Measurements from ENCODE around the gene GYG2. TPM values are rescaled to one million over a fixed set of nuclear protein-coding genes. Genes with fewer than 3 reads are reported as not detected.

The GYG2 gene
- polyA plus RNA-seq, 1 donor from 2014 or later = 6.3 TPM

GRCh38 chrX:2903366-2903765, 74.6 kb downstream of the GYG2 start:
- H3K9ac ChIP-seq (ENCODE audit: low read length) = no peak overlapping the region
- H3F3A ChIP-seq (ENCODE audit: insufficient read depth, low read length, poor library complexity, severe bottlenecking) = no peaks in the 10 kb centered on the region
- H3K4me3 ChIP-seq (ENCODE audit: low read length) = no peak overlapping the region
- no peaks in the 10 kb centered on the region for H3K36me3 ChIP-seq (ENCODE audit: insufficient read depth, low read length)
- H3K9me3 ChIP-seq (ENCODE audit: low read length) = no peaks in the 10 kb centered on the region
- no peaks in the 10 kb centered on the region for H3K9me2 ChIP-seq (ENCODE audit: insufficient read depth, low read length)
- no peaks in the 10 kb centered on the region for H4K20me1 ChIP-seq (ENCODE audit: insufficient read depth)
- no peaks in the 10 kb centered on the region for H3K27me3 ChIP-seq (ENCODE audit: insufficient read depth, low read depth, low read length)
- H3K27ac ChIP-seq (ENCODE audit: low read length) = no peak overlapping the region
- TF ChIP-seq SMC3 (conservative IDR thresholded peaks at IDR 0.05; ENCODE audit: poor library complexity) = no peak
- no peak for TF ChIP-seq REST (IDR thresholded peaks at IDR 0.05; ENCODE audit: borderline replicate concordance)
- TF ChIP-seq MXI1 (conservative IDR thresholded peaks at IDR 0.05; ENCODE audit: poor library complexity, severe bottlenecking) = no peak
- TF ChIP-seq RAD21 (conservative IDR thresholded peaks at IDR 0.05) = no peak
- TF ChIP-seq EZH2 (IDR thresholded peaks at IDR 0.05; ENCODE audit: borderline replicate concordance, insufficient read depth, low read length, poor library complexity, severe bottlenecking) = no peak
- no peaks in the 10 kb centered on the region for H3K79me2 ChIP-seq (replicated peaks; ENCODE audit: insufficient read depth, low read length)
- H3K4me2 ChIP-seq (ENCODE audit: low read length) = no peak overlapping the region
- no peak overlapping the region for H2AFZ ChIP-seq (ENCODE audit: low read depth, low read length)

GRCh38 chrX:2907295-2907694, 78.6 kb downstream of the GYG2 start:
- H4K20me1 ChIP-seq (ENCODE audit: insufficient read depth) = no peaks in the 10 kb centered on the region

More at GRCh38 chrX:2907295-2907694, 78.6 kb downstream of the GYG2 start:
- Histone ChIP-seq H3K9ac (ENCODE audit: low read length) (no peak overlapping the region), H3K4me3 (ENCODE audit: low read length) (no peak overlapping the region), H3K79me2 (replicated peaks; ENCODE audit: insufficient read depth, low read length) (no peaks in the 10 kb centered on the region), H2AFZ (ENCODE audit: low read depth, low read length) (no peak overlapping the region), H3K4me2 (ENCODE audit: low read length) (no peak overlapping the region), H3K27me3 (ENCODE audit: insufficient read depth, low read depth, low read length) (no peaks in the 10 kb centered on the region), H3K27ac (ENCODE audit: low read length) (no peak overlapping the region), H3F3A (ENCODE audit: insufficient read depth, low read length, poor library complexity, severe bottlenecking) (no peaks in the 10 kb centered on the region), H3K9me3 (ENCODE audit: low read length) (no peaks in the 10 kb centered on the region), H3K9me2 (ENCODE audit: insufficient read depth, low read length) (no peaks in the 10 kb centered on the region), H3K36me3 (ENCODE audit: insufficient read depth, low read length) (no peaks in the 10 kb centered on the region)
- no peak for TF ChIP-seq TAF1 (IDR thresholded peaks at IDR 0.05; ENCODE audit: low read depth)
- TF ChIP-seq MXI1 (conservative IDR thresholded peaks at IDR 0.05; ENCODE audit: poor library complexity, severe bottlenecking) = no peak
- TF ChIP-seq REST (IDR thresholded peaks at IDR 0.05; ENCODE audit: borderline replicate concordance) = no peak
- TF ChIP-seq POLR2AphosphoS5 (IDR thresholded peaks at IDR 0.05) = no peak
- TF ChIP-seq RAD21 (conservative IDR thresholded peaks at IDR 0.05) = no peak
- TF ChIP-seq SMC3 (conservative IDR thresholded peaks at IDR 0.05; ENCODE audit: poor library complexity) = no peak
- no peak for TF ChIP-seq CTCF (IDR thresholded peaks at IDR 0.05; ENCODE audit: poor library complexity, severe bottlenecking)
- no peak for TF ChIP-seq EZH2 (IDR thresholded peaks at IDR 0.05; ENCODE audit: borderline replicate concordance, insufficient read depth, low read length, poor library complexity, severe bottlenecking)
- TF ChIP-seq EP300 (conservative IDR thresholded peaks at IDR 0.05; ENCODE audit: poor library complexity, severe bottlenecking) = no peak

All from neural cell (in vitro differentiated cells).